Adrenal gland (tissue), 5 donors: ENCODE measurements around the gene EEF1AKMT3.

Experiments used
- POLR2A ChIP-seq, 2 donors: fragments of 450-650 bp; IDR thresholded peaks; one replicate each; pipeline ENCODE4 v1.6.1; 2017; ENCODE audit warnings: antibody characterized with exemption in 2 of 2, mild to moderate bottlenecking in 2 of 2, moderate library complexity in 1 of 2
- TF ChIP-seq, protein P1 (sequence below), 6 experiments: fragments of 450-650 bp in 4 of 6; fragments of 200-600 bp in 2 of 6; sonication (generic) in 1 of 6; IDR thresholded peaks; 1 replicate in 5 of 6; 2 replicates in 1 of 6; pipeline versions ENCODE4 v1.5.1 to v1.8.0; 2016 to 2021; ENCODE audit warnings: antibody characterized with exemption in 6 of 6, mild to moderate bottlenecking in 2 of 6, moderate library complexity in 1 of 6
- donor health status: DM: no; HTN: no; CAD: no.

DNA sequence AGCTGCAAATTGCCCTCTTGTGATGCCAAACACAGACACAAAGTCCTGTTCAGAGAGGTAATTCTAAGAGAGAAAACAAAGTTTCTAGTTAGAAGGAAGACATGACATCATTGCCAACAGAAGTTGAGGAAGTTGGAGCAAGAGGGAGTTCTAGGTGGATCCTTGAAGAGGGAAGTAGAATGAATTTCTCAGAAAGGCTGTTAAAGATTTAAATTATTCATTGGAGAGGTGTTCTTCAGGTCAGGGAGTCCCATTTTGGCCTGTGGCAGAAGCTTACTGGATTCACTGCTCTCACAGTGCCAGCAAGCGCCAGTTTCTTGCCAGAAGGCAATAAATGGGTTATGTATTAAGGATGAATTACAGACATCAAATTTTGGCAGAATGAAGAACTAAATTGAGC is 25.5 kb downstream of the EEF1AKMT3 start:
- TF ChIP-seq, protein P1, sequence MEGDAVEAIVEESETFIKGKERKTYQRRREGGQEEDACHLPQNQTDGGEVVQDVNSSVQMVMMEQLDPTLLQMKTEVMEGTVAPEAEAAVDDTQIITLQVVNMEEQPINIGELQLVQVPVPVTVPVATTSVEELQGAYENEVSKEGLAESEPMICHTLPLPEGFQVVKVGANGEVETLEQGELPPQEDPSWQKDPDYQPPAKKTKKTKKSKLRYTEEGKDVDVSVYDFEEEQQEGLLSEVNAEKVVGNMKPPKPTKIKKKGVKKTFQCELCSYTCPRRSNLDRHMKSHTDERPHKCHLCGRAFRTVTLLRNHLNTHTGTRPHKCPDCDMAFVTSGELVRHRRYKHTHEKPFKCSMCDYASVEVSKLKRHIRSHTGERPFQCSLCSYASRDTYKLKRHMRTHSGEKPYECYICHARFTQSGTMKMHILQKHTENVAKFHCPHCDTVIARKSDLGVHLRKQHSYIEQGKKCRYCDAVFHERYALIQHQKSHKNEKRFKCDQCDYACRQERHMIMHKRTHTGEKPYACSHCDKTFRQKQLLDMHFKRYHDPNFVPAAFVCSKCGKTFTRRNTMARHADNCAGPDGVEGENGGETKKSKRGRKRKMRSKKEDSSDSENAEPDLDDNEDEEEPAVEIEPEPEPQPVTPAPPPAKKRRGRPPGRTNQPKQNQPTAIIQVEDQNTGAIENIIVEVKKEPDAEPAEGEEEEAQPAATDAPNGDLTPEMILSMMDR (IDR thresholded peaks at IDR 0.05): no peak
- TF ChIP-seq POLR2A (IDR thresholded peaks at IDR 0.05): no peak
